Measurements from ENCODE around the gene EPC2.

The EPC2 gene

DNA sequence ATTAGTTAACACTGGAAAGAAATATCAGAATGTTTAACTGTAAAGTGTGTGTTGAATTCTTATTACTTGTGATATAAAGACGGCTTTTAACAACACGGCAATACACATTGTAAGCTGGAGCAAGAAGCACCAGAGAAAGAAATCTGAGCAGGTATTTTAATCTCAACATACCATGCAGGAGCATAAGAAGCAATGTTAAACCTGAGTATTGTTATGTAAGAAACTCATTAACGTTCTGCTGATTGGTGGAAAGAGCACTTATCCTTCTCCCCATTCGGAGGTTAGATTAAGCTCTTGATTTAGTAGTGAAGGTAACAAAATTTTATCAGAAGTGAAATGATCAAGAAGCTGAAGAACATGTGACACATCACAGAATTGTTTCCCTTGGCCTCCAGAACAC, 107.4 kb downstream of the EPC2 start:
- TF ChIP-seq, protein P1, sequence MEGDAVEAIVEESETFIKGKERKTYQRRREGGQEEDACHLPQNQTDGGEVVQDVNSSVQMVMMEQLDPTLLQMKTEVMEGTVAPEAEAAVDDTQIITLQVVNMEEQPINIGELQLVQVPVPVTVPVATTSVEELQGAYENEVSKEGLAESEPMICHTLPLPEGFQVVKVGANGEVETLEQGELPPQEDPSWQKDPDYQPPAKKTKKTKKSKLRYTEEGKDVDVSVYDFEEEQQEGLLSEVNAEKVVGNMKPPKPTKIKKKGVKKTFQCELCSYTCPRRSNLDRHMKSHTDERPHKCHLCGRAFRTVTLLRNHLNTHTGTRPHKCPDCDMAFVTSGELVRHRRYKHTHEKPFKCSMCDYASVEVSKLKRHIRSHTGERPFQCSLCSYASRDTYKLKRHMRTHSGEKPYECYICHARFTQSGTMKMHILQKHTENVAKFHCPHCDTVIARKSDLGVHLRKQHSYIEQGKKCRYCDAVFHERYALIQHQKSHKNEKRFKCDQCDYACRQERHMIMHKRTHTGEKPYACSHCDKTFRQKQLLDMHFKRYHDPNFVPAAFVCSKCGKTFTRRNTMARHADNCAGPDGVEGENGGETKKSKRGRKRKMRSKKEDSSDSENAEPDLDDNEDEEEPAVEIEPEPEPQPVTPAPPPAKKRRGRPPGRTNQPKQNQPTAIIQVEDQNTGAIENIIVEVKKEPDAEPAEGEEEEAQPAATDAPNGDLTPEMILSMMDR (IDR thresholded peaks at IDR 0.05) = no peak

DNA sequence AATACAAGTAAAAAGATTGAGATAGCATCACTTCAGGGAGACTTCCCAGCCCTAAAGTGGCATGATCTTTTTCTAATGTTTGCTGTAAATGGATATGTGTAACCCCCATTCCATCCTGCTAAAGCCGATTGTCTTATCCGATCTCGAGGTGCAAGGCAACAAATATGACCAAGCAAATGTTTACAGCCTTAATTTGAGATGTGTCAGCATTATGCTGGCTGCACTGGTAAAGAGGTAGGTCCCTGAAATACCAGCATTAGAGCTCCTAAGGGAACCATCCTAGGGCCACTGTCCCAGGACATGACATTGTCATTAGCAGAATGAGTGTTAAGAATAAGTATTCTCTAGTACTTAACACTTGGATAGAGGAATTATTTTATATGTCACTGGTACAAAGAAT, 108.4 kb downstream of the EPC2 start:
- TF ChIP-seq, protein P1 (IDR thresholded peaks at IDR 0.05) = no peak

DNA sequence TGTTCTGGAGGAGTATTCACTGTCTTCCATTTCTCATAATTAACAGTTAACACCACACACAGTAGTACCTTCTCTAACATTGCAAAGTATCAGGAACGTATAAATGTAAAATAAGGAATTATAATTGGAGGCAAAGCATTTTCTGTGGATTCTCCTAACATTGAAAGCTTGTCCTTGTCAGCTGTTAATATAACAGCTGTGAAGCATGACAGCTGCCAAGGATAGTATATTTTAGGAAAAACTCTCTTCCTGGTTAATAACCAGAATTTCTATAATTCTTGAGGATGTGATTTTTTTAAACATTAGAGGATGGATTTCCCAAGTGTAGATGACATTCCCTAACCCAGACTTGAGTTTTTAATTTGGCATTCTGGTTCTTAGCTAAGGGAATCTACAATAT, 110.3 kb downstream of the EPC2 start:
- TF ChIP-seq, protein P1 (IDR thresholded peaks at IDR 0.05) = no peak

DNA sequence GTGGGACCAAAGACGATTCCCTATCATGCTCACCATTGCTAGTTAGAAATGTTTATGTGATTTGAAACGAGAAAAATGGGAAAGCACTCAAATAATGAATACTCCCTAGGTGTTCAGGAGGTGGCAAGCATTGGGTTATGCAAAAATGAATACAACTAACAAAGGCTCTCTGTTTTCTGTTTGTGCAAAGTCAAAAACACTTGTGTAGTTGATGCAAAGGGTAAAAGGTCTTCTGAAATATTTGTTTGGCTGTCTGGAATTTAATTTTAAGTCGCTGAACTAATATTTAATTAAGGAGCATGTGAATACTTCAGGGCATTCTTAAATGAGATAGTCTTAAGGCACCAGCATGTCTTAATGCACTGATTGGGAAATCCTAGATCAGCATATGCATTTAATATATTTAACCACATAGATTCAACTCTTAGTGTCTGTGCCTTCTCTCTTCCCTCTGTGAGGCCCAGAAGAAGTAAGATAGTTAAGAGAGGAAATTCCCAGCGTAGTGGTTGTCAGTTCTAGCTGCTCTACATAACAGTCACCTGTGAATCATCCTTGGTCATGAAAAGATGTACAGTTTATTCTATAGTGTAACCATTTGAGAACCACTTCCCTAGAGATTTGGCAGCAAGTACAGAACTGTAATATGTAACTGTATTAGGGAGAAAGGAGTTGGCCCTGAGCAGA, 111.9 kb downstream of the EPC2 start:
- TF ChIP-seq, protein P1 (IDR thresholded peaks at IDR 0.05) = no peak

DNA sequence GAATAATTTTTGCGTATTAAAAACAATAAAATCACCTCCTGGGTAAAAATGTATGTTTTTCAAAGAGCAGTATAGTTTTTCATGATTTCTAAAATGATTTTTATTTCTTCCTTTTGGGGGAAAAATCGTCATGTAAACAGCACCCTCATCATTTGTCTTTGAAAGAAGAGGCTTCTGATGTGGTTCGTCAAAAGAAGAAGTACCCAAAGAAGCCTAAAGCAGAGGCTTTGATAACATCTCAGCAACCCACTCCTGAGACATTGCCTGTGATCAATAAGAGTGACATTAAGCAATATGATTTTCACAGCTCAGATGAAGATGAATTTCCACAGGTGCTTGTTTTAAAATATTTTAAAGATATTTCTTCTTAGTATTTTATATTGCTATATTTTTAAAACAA, 120.3 kb downstream of the EPC2 start:
- TF ChIP-seq, protein P1 (IDR thresholded peaks at IDR 0.05) = no peak

DNA sequence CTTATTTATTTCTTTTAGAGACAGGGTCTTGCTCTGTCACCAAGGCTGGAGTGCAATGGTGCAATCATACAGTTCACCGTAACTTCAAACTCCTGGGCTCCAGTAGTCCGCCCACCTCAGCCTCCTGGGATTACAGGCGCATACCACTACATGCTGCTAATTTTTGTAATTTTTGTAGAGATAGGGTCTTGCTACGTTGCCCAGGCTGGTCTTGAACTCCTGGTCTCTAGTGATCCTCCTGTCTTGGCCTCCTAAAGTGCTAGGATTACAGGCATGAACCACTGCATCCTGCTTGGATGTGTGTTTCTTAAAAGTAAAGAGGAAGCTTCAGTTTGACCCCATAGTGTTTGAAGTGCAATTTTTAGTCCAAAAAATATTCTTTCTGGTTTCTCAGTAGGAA, 125.5 kb downstream of the EPC2 start:
- TF ChIP-seq, protein P1 (IDR thresholded peaks at IDR 0.05) = no peak

DNA sequence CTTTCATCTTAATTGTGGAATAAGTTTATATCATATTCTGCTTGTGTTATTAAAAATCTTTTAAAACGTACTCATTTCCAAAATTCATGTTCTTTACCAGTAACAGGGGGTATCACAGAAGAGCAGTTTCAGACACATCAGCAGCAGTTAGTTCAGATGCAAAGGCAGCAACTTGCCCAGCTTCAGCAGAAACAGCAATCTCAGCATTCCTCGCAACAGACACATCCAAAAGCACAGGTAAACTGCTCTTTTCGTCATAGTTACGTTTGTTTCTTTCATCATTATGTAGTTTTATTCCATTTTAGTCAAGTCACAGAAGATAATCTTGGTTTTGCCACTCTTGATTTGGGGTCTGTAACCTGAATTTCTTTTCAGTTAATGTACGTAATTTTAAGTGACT, 137.0 kb downstream of the EPC2 start:
- TF ChIP-seq, protein P1 (IDR thresholded peaks at IDR 0.05) = no peak

DNA sequence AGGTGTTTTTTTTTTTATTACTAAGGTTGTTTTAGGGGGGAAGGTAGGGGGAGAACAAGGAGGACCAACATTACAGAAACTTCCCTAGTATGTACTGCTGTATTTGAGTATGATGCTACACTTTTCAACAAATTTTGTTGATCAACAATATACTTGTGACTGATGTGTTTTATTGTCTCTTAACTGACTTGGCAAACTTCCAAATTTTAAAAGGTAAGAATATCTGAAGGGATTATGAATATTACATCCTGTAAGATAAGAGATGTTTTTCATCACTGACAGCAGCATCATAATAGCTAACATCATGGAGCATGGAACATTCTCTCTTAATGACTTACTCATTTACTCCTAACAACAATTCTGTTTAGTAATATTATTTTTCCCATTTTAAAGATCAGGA, 144.5 kb downstream of the EPC2 start:
- TF ChIP-seq, protein P1 (IDR thresholded peaks at IDR 0.05) = no peak

Measured in LNCAP (cell line).